ENCODE data around the gene DRC7.

DNA sequence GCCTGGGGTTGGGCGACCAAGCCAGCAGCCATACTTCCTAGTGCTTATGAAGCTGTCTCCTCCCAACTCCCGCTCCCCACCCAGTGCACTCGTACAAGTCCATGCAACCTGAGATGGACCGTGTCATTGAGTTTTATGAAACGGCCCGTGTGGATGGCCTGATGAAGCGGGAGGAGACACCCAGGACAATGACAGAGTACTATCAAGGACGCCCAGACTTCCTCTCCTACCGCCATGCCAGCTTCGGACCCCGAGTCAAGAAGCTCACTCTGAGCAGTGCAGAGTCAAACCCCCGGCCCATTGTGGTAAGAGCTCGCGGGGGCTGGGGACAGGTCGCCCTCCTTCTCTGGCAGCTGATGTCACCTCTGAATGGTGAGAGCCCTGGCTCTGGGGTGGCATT, 29.9 kb downstream of the DRC7 start:
- TF ChIP-seq CTCF (IDR thresholded peaks at IDR 0.05) (no peak), ZFX (IDR thresholded peaks at IDR 0.05; ENCODE audit: borderline replicate concordance) (no peak)

All from 22Rv1 (cell line).